ENCODE results near the gene SMARCE1.

Gene SMARCE1

GRCh38 chr17:40647624-40648383, at the start of gene SMARCE1:
TSS of gene SMARCE1 (minus strand) at chr17:40647818. CDS start at chr17:40645802, 2,016 bp downstream.
- peaks cover 27% of the 10 kb centered on the region for H3K4me1 ChIP-seq (ENCODE audit: insufficient read depth, low read length)
- peak within 1 kb of the TSS; percentile 83 for H2AFZ ChIP-seq (ENCODE audit: low read depth, low read length)
- H3K36me3 ChIP-seq (ENCODE audit: insufficient read depth, low read length): peaks cover 30% of the 10 kb centered on the region
- H3K9me3 ChIP-seq (ENCODE audit: low read length): no peaks in the 10 kb centered on the region
- peak within 1 kb of the TSS; percentile 100 for H3K4me3 ChIP-seq (ENCODE audit: low read length)
- no peaks in the 10 kb centered on the region for H3K27me3 ChIP-seq (ENCODE audit: insufficient read depth, low read length)

DNA sequence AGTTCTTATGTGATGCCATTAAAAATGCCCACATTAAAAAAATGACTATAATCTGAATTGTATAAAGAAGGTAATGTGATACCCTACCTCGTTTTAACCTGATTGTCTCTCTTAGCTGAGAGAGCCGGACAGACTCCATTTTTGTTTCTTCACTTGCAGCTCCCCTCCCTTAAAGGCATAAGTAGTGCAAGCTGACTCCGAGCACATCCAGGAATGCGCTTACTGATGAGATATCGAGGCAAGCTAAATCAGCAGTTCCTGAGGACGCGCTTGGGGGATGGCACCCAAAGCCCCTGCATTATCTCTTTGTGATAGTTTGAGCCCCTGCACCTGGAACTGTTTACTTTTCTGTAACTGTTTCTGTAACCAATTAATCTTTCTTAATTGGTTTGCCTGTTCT, 49.7 kb upstream of the SMARCE1 start:
- Histone ChIP-seq H3K9me3 (ENCODE audit: low read length) (no peaks in the 10 kb centered on the region), H3K4me3 (ENCODE audit: low read length) (no peak overlapping the region), H3K27me3 (ENCODE audit: insufficient read depth, low read length) (peaks cover 6% of the 10 kb centered on the region), H3K36me3 (ENCODE audit: insufficient read depth, low read length) (no peaks in the 10 kb centered on the region), H2AFZ (ENCODE audit: low read depth, low read length) (no peak overlapping the region), H3K4me1 (ENCODE audit: insufficient read depth, low read length) (no peaks in the 10 kb centered on the region)

DNA sequence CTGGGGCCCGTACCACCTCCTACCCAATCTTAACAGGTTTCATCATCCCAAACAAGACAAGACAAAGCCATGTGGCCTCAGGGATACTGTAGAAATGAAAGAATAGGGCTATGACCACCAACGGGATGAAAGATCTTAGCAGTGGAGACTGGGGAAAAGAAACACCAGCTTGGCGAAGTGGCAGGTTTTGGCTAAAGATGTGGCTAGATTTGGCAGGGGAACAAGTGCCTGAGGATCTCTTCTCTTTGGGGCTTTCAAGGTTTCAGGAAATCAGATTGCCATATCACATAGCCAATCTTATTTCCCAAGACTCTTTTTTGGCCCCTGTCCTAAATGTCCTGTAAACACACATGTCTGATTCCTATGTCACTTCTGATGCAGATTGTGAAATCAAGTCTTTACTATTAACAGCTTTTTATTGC, 49.0 kb upstream of the SMARCE1 start:
- Histone ChIP-seq H2AFZ (ENCODE audit: low read depth, low read length) (no peak overlapping the region), H3K27me3 (ENCODE audit: insufficient read depth, low read length) (peaks cover 6% of the 10 kb centered on the region), H3K36me3 (ENCODE audit: insufficient read depth, low read length) (no peaks in the 10 kb centered on the region), H3K9me3 (ENCODE audit: low read length) (no peaks in the 10 kb centered on the region), H3K4me1 (ENCODE audit: insufficient read depth, low read length) (no peaks in the 10 kb centered on the region), H3K4me3 (ENCODE audit: low read length) (no peak overlapping the region)

GRCh38 chr17:40695874-40696472, 48.4 kb upstream of the SMARCE1 start:
- Histone ChIP-seq H3K36me3 (ENCODE audit: insufficient read depth, low read length) (no peaks in the 10 kb centered on the region), H3K4me1 (ENCODE audit: insufficient read depth, low read length) (no peaks in the 10 kb centered on the region), H2AFZ (ENCODE audit: low read depth, low read length) (no peak overlapping the region), H3K4me3 (ENCODE audit: low read length) (no peak overlapping the region), H3K27me3 (ENCODE audit: insufficient read depth, low read length) (peaks cover 6% of the 10 kb centered on the region), H3K9me3 (ENCODE audit: low read length) (no peaks in the 10 kb centered on the region)

- Histone ChIP-seq H3K4me1 (ENCODE audit: insufficient read depth, low read length) (no peaks in the 10 kb centered on the region), H2AFZ (ENCODE audit: low read depth, low read length) (no peak overlapping the region)
These were observed 47.0 kb upstream of the SMARCE1 start for GRCh38 chr17:40694584-40694983.

DNA sequence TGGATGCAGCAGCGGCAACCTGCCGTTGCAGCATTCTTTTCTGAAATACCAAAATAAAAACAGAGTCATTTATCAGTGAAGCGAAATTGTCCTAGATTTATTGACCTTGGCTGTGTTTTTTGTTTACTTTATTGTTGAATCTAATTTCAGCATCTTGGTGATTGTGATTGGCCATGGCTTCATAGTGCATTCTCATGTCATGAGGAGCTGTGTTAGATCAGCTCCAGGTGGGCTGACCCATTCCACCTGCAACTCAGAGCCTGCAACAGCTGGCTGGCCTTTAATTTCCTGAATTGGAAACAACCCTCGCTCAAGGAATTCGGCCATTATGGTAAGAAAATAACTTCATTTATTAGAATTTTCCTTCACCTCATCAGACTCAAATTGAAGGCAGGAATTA, 39.5 kb upstream of the SMARCE1 start:
- Histone ChIP-seq H3K27me3 (ENCODE audit: insufficient read depth, low read length) (peaks cover 4% of the 10 kb centered on the region), H2AFZ (ENCODE audit: low read depth, low read length) (no peak overlapping the region), H3K36me3 (ENCODE audit: insufficient read depth, low read length) (no peaks in the 10 kb centered on the region), H3K9me3 (ENCODE audit: low read length) (no peaks in the 10 kb centered on the region), H3K4me3 (ENCODE audit: low read length) (no peak overlapping the region), H3K4me1 (ENCODE audit: insufficient read depth, low read length) (no peaks in the 10 kb centered on the region)

More at GRCh38 chr17:40694584-40694983, 47.0 kb upstream of the SMARCE1 start:
- H3K9me3 ChIP-seq (ENCODE audit: low read length): no peaks in the 10 kb centered on the region
- H3K4me3 ChIP-seq (ENCODE audit: low read length): no peak overlapping the region
- no peaks in the 10 kb centered on the region for H3K36me3 ChIP-seq (ENCODE audit: insufficient read depth, low read length)
- peaks cover 2% of the 10 kb centered on the region for H3K27me3 ChIP-seq (ENCODE audit: insufficient read depth, low read length)

- no peaks in the 10 kb centered on the region for H3K36me3 ChIP-seq (ENCODE audit: insufficient read depth, low read length)
- no peak overlapping the region for H3K4me3 ChIP-seq (ENCODE audit: low read length)
- no peaks in the 10 kb centered on the region for H3K9me3 ChIP-seq (ENCODE audit: low read length)
- H3K4me1 ChIP-seq (ENCODE audit: insufficient read depth, low read length): no peaks in the 10 kb centered on the region
- peaks cover 4% of the 10 kb centered on the region for H3K27me3 ChIP-seq (ENCODE audit: insufficient read depth, low read length)
- H2AFZ ChIP-seq (ENCODE audit: low read depth, low read length): no peak overlapping the region
These were observed 38.6 kb upstream of the SMARCE1 start for GRCh38 chr17:40686192-40686591.

DNA sequence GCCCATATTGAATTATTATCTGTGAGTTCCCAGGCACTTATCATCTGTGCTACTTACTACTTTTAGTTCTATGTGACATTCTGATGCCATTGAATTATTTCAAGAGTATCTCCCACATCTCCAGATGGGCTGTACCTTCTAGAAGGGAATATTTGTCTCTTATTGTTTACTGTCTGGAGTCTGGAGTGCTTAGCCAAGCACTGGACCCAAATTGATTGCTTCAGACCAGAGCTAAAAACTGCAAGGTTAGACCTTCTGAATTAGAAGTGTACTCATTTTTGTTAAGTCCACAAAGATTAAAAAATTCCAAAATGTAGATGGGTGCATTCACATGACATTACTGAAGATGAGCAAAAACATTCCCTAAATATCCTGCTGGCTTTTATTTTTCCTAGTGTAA, 33.4 kb upstream of the SMARCE1 start:
- no peaks in the 10 kb centered on the region for H3K36me3 ChIP-seq (ENCODE audit: insufficient read depth, low read length)
- no peak overlapping the region for H3K4me3 ChIP-seq (ENCODE audit: low read length)
- H2AFZ ChIP-seq (ENCODE audit: low read depth, low read length): no peak overlapping the region
- no peaks in the 10 kb centered on the region for H3K9me3 ChIP-seq (ENCODE audit: low read length)
- peaks cover 9% of the 10 kb centered on the region for H3K27me3 ChIP-seq (ENCODE audit: insufficient read depth, low read length)
- H3K4me1 ChIP-seq (ENCODE audit: insufficient read depth, low read length): no peaks in the 10 kb centered on the region

DNA sequence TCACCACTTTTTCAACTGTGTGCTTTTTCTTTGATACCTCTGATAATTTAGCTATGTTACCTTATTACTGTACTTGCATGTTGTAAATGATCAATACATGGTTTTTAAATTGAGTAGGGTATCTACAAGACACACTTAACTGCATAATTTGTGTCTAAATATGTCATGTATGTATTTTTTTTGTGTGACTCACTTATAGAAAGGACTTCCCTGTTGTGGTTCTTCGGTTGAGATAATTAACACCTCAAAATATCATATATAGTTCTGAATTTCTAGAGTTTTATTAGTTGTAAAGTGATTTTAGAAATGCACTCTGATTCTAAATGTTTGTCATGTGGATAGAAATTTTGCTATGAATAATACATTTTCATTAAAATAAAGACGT, 31.9 kb upstream of the SMARCE1 start:
- peaks cover 15% of the 10 kb centered on the region for H3K27me3 ChIP-seq (ENCODE audit: insufficient read depth, low read length)
- H3K4me1 ChIP-seq (ENCODE audit: insufficient read depth, low read length): no peaks in the 10 kb centered on the region
- H3K9me3 ChIP-seq (ENCODE audit: low read length): no peaks in the 10 kb centered on the region
- H2AFZ ChIP-seq (ENCODE audit: low read depth, low read length): no peak overlapping the region
- H3K36me3 ChIP-seq (ENCODE audit: insufficient read depth, low read length): no peaks in the 10 kb centered on the region
- no peak overlapping the region for H3K4me3 ChIP-seq (ENCODE audit: low read length)

DNA sequence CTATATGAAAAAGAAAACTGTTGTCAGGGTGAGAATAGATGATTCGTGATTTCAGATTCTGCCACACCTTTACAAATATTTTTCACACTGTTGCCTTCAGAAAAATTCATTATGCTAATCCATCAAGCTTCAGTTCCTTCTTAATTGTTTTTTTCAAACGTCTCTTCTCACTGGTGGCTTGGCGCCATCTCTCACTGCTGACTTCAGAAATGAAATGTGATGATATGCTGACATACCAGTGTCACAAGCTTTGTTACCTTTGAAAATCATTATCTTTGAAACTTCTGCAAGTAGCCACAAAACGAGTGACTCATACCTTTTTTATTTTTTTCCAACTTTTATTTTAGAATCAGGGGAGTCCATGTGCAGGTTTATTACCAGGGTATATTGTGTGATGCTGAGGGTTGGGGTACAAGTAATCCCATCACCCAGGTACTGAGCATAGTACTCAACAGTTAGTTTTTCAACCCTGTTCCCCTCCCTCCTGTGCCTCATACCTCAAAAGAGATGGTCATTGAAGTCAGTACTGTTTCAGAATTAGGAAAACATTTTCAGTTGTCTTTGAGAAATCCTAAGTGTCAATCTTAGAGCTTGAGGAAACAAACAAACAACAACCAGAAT, 31.4 kb upstream of the SMARCE1 start:
- Histone ChIP-seq H3K9me3 (ENCODE audit: low read length) (no peaks in the 10 kb centered on the region), H2AFZ (ENCODE audit: low read depth, low read length) (no peak overlapping the region), H3K36me3 (ENCODE audit: insufficient read depth, low read length) (no peaks in the 10 kb centered on the region), H3K4me1 (ENCODE audit: insufficient read depth, low read length) (no peaks in the 10 kb centered on the region), H3K27me3 (ENCODE audit: insufficient read depth, low read length) (peaks cover 19% of the 10 kb centered on the region), H3K4me3 (ENCODE audit: low read length) (no peak overlapping the region)

GRCh38 chr17:40675905-40676304, 28.3 kb upstream of the SMARCE1 start:
- no peaks in the 10 kb centered on the region for H3K36me3 ChIP-seq (ENCODE audit: insufficient read depth, low read length)
- H2AFZ ChIP-seq (ENCODE audit: low read depth, low read length): no peak overlapping the region
- H3K4me3 ChIP-seq (ENCODE audit: low read length): no peak overlapping the region
- H3K4me1 ChIP-seq (ENCODE audit: insufficient read depth, low read length): no peaks in the 10 kb centered on the region
- H3K27me3 ChIP-seq (ENCODE audit: insufficient read depth, low read length): peaks cover 40% of the 10 kb centered on the region
- no peaks in the 10 kb centered on the region for H3K9me3 ChIP-seq (ENCODE audit: low read length)

DNA sequence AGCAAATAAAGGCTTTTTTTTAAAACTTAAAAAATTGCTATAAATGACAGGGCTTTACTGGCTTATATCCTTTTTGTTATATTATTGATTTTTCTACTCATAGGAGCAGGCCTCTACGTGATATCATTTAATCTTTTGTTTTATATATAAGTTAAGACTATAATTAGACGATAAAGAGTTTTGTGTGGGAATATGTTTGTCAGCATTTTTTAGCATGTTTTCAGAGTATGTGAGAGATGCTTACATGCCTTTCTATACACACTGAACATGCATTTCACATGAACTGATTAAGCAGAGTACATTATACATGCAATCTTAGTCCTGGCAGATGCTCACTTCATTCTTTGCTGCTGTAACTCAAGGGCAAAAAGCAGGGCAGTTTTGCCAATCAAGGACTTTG, 25.0 kb upstream of the SMARCE1 start:
- no peaks in the 10 kb centered on the region for H3K36me3 ChIP-seq (ENCODE audit: insufficient read depth, low read length)
- H3K4me1 ChIP-seq (ENCODE audit: insufficient read depth, low read length): no peaks in the 10 kb centered on the region
- H3K9me3 ChIP-seq (ENCODE audit: low read length): no peaks in the 10 kb centered on the region
- H3K27me3 ChIP-seq (ENCODE audit: insufficient read depth, low read length): peaks cover 44% of the 10 kb centered on the region
- no peak overlapping the region for H3K4me3 ChIP-seq (ENCODE audit: low read length)
- H2AFZ ChIP-seq (ENCODE audit: low read depth, low read length): no peak overlapping the region

DNA sequence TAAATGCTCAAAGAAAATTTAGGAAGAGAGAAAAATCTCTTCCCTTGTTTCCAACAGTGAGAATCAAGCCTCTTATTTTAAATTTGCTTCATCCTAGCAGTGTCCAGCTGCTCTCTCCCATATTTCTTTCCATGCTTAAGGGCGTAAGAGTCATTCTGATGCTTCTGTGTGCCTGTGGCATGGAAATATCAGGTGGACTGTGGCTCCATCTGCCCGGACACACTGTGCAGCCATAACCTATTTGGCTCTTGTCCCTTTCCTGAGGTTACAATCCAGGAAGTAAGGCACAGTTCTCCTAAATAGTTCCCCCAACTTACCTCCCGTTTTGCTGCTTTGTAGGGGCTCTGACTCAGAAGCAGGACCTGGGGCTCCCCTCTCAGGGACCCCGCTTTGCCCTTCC, 23.7 kb upstream of the SMARCE1 start:
- no peaks in the 10 kb centered on the region for H3K9me3 ChIP-seq (ENCODE audit: low read length)
- H2AFZ ChIP-seq (ENCODE audit: low read depth, low read length): no peak overlapping the region
- no peaks in the 10 kb centered on the region for H3K4me1 ChIP-seq (ENCODE audit: insufficient read depth, low read length)
- no peaks in the 10 kb centered on the region for H3K36me3 ChIP-seq (ENCODE audit: insufficient read depth, low read length)
- H3K27me3 ChIP-seq (ENCODE audit: insufficient read depth, low read length): peaks cover 43% of the 10 kb centered on the region
- H3K4me3 ChIP-seq (ENCODE audit: low read length): no peak overlapping the region
